RWPE2 (cell line): ENCODE data around the gene APRT.

Source experiments
- ATAC-seq: fragments of 200-7000 bp; cut with Tn5 transposase; 3 replicates; pipeline ENCODE4 v1.9.1; 2021; ENCODE audit warnings: low read depth
- DNase-seq: peaks from one replicate; pipeline ENCODE4 v3.0.0-alpha.2; 2020; ENCODE audit warnings: low spot score
- H3K27ac ChIP-seq: fragments of 450-650 bp; 2 replicates; pipeline ENCODE4 v1.5.1; 2017; ENCODE audit warnings: mild to moderate bottlenecking; ENCODE audit not compliant: poor library complexity, severe bottlenecking
- H3K27me3 ChIP-seq: fragments of 250-450 bp; sonication (Bioruptor Pico); 2 replicates; pipeline ENCODE4 v1.5.1; 2021; ENCODE audit warnings: mild to moderate bottlenecking, moderate library complexity; ENCODE audit not compliant: insufficient read depth, poor library complexity, severe bottlenecking
- H3K36me3 ChIP-seq: fragments of 250-450 bp; sonication (Bioruptor Pico); 2 replicates; pipeline ENCODE4 v1.5.1; 2020; ENCODE audit warnings: low read depth, mild to moderate bottlenecking, moderate library complexity
- H3K4me1 ChIP-seq: fragments of 250-450 bp; sonication (Bioruptor Pico); 2 replicates; pipeline ENCODE4 v1.5.1; 2021; ENCODE audit warnings: mild to moderate bottlenecking, moderate library complexity; ENCODE audit not compliant: insufficient read depth, poor library complexity, severe bottlenecking
- H3K4me3 ChIP-seq: fragments of 250-450 bp; sonication (Bioruptor Pico); 2 replicates; pipeline ENCODE4 v1.5.1; 2021; ENCODE audit warnings: mild to moderate bottlenecking, moderate library complexity; ENCODE audit not compliant: severe bottlenecking
- H3K9me3 ChIP-seq: fragments of 250-450 bp; sonication (Bioruptor Pico); 2 replicates; pipeline ENCODE4 v1.5.1; 2021; ENCODE audit warnings: mild to moderate bottlenecking, moderate library complexity; ENCODE audit not compliant: severe bottlenecking
- CTCF ChIP-seq: fragments of 450-650 bp; IDR thresholded peaks from one replicate; pipeline ENCODE4 v1.5.1; 2017; ENCODE audit warnings: mild to moderate bottlenecking, moderate library complexity; ENCODE audit not compliant: poor library complexity, severe bottlenecking

Gene APRT

GRCh38 chr16:88779406-88780141 is 32.2 kb downstream of the APRT start:
- DNase-seq = no peak
- Histone ChIP-seq H3K27me3 (no peaks in the 10 kb centered on the region), H3K36me3 (peaks cover 8% of the 10 kb centered on the region; the same call in 1 of the 2 replicates), H3K4me3 (no peak overlapping the region), H3K9me3 (no peaks in the 10 kb centered on the region), H3K27ac (no peak overlapping the region), H3K4me1 (peaks cover 28% of the 10 kb centered on the region)
- no peak for ATAC-seq
- TF ChIP-seq CTCF = no peak

- no peaks in the 10 kb centered on the region for H3K27me3 ChIP-seq
- peaks cover 8% of the 10 kb centered on the region; the same call in 1 of the 2 replicates for H3K36me3 ChIP-seq
- no peaks in the 10 kb centered on the region for H3K9me3 ChIP-seq
- H3K27ac ChIP-seq = no peak overlapping the region
- ATAC-seq (no peak), DNase-seq (no peak)
- H3K4me3 ChIP-seq = no peak overlapping the region
- TF ChIP-seq CTCF = no peak
- H3K4me1 ChIP-seq = peaks cover 28% of the 10 kb centered on the region
Measured at GRCh38 chr16:88778541-88779065, 33.1 kb downstream of the APRT start.

GRCh38 chr16:88778271-88778525 is 33.5 kb downstream of the APRT start:
- Histone ChIP-seq H3K4me1 (peaks cover 26% of the 10 kb centered on the region), H3K36me3 (peaks cover 8% of the 10 kb centered on the region; the same call in 1 of the 2 replicates), H3K27me3 (no peaks in the 10 kb centered on the region), H3K4me3 (no peak overlapping the region), H3K9me3 (no peaks in the 10 kb centered on the region), H3K27ac (no peak overlapping the region)
- TF ChIP-seq CTCF = no peak
- no peak for ATAC-seq
- no peak for DNase-seq

GRCh38 chr16:88777471-88778270 is 34.1 kb downstream of the APRT start:
- no peak for ATAC-seq
- Histone ChIP-seq H3K4me1 (peaks cover 20% of the 10 kb centered on the region), H3K36me3 (peaks cover 8% of the 10 kb centered on the region; the same call in 1 of the 2 replicates), H3K4me3 (no peak overlapping the region), H3K27ac (no peak overlapping the region), H3K9me3 (no peaks in the 10 kb centered on the region), H3K27me3 (no peaks in the 10 kb centered on the region)
- TF ChIP-seq CTCF = no peak
- DNase-seq = no peak
